ENCODE data around the gene GOLGA8T.
"Not testable (repeated sequence)": the region's sequence is repeated elsewhere in the genome, so short reads cannot be mapped to it uniquely, and the experiment has no call there.

DNA sequence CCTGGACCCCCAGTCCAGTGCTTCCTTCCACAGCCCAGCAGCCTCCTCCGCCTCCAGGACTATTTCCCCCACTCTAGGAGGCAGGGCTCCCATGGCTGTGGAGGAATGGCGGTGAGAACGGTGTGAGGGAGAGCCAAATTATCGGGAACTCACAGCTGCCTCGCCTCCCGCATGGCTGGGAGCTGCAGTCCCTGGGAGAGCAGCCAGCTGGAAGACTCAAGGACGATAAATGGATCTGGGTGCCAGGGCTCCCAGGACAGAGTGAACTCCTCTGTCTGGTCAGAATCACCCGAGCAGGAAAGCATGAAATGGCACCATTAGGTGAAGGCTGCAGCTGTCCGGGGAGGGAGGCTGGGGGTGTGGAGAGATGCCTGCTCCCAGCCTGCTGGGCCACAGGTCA is 32.6 kb downstream of the GOLGA8T start:
- not testable (repeated sequence) for TF ChIP-seq ZNF302 (CRISPR knock-in tag; IDR thresholded peaks at IDR 0.05); POLR2A (IDR thresholded peaks at IDR 0.05; ENCODE audit: low read length); MYC (IDR thresholded peaks at IDR 0.05; ENCODE audit: borderline replicate concordance, low read length)
- TF ChIP-seq, protein P1, sequence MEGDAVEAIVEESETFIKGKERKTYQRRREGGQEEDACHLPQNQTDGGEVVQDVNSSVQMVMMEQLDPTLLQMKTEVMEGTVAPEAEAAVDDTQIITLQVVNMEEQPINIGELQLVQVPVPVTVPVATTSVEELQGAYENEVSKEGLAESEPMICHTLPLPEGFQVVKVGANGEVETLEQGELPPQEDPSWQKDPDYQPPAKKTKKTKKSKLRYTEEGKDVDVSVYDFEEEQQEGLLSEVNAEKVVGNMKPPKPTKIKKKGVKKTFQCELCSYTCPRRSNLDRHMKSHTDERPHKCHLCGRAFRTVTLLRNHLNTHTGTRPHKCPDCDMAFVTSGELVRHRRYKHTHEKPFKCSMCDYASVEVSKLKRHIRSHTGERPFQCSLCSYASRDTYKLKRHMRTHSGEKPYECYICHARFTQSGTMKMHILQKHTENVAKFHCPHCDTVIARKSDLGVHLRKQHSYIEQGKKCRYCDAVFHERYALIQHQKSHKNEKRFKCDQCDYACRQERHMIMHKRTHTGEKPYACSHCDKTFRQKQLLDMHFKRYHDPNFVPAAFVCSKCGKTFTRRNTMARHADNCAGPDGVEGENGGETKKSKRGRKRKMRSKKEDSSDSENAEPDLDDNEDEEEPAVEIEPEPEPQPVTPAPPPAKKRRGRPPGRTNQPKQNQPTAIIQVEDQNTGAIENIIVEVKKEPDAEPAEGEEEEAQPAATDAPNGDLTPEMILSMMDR (IDR thresholded peaks at IDR 0.05), result not testable (repeated sequence)
- TF ChIP-seq, protein P2, sequence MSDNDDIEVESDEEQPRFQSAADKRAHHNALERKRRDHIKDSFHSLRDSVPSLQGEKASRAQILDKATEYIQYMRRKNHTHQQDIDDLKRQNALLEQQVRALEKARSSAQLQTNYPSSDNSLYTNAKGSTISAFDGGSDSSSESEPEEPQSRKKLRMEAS (IDR thresholded peaks at IDR 0.05), result not testable (repeated sequence)

Measured in A549 (cell line).